K562 (cell line): ENCODE results near the gene INPP5D.

ENCODE experiments used
- CAMTA2 ChIP-seq: fragments of 250-450 bp; sonication (Bioruptor Pico); conservative IDR thresholded peaks from 2 replicates; pipeline ENCODE4 v1.5.1; 2022
- CEBPB ChIP-seq: fragments of 450-650 bp; IDR thresholded peaks from 2 replicates; pipeline ENCODE4 v1.6.1; 2016; ENCODE audit warnings: missing genetic modification characterization, missing compliant biosample characterization
- JUNB ChIP-seq: fragments of 450-650 bp; formaldehyde crosslinking; conservative IDR thresholded peaks from 2 replicates; pipeline ENCODE4 v1.4.0; 2020; ENCODE audit warnings: mild to moderate bottlenecking
- KAT2B ChIP-seq: IDR thresholded peaks from one replicate; pipeline ENCODE4 v1.6.1; 2012; ENCODE audit warnings: low read depth, mild to moderate bottlenecking, control low read depth, inconsistent platforms, low read length, moderate library complexity
- KAT7 ChIP-seq: sonication (generic); formaldehyde crosslinking; IDR thresholded peaks from 2 replicates; pipeline ENCODE4 v1.8.0; 2022; ENCODE audit warnings: missing genetic modification reagents, mild to moderate bottlenecking, borderline replicate concordance
- RAD21 ChIP-seq, 2 experiments: fragments of 250-450 bp in 1 of 2; fragments of 450-650 bp in 1 of 2; sonication (Bioruptor Pico) in 1 of 2; formaldehyde crosslinking in 1 of 2; IDR thresholded peaks in 1 of 2; conservative IDR thresholded peaks in 1 of 2; 2 replicates each; pipeline versions ENCODE4 v1.4.0 to v1.8.0; 2020 to 2022; ENCODE audit warnings: mild to moderate bottlenecking in 2 of 2, moderate library complexity in 1 of 2
- TBP ChIP-seq: optimal IDR thresholded peaks from 2 replicates; pipeline ENCODE3; 2011; ENCODE audit warnings: low read depth, low read length, improper control_type of control experiment
- THAP12 ChIP-seq: fragments of 250-450 bp; sonication (Bioruptor Pico); IDR thresholded peaks from 2 replicates; pipeline ENCODE4 v1.9.0; 2021; ENCODE audit warnings: mild to moderate bottlenecking, inconsistent platforms
- YY1 ChIP-seq, 3 experiments: IDR thresholded peaks; 2 replicates each; pipeline ENCODE4 v1.6.1; 2011; ENCODE audit warnings: low read length in 2 of 3, mild to moderate bottlenecking in 2 of 3, moderate library complexity in 2 of 3, borderline replicate concordance in 1 of 3, control low read depth in 1 of 3, low read depth in 1 of 3; ENCODE audit not compliant: insufficient read depth in 3 of 3, insufficient replicate concordance in 2 of 3, control insufficient read depth in 1 of 3, insufficient read length in 1 of 3; ENCODE audit errors: extremely low read depth in 1 of 3
- ZBTB11 ChIP-seq, 3 experiments: fragments of 200-800 bp in 1 of 3; fragments of 250-450 bp in 1 of 3; fragments of 450-650 bp in 1 of 3; sonication (Bioruptor Pico) in 1 of 3; sonication (Bioruptor generic) in 1 of 3; formaldehyde crosslinking in 1 of 3; IDR thresholded peaks; 2 replicates each; pipeline versions ENCODE4 v1.6.1 to v1.8.0; 2016 to 2022; ENCODE audit warnings: mild to moderate bottlenecking in 2 of 3, missing genetic modification characterization in 2 of 3, missing compliant biosample characterization in 1 of 3, moderate library complexity in 1 of 3
- ZNF639 ChIP-seq, 2 experiments: fragments of 200-800 bp in 1 of 2; sonication (Bioruptor generic) in 1 of 2; sonication (generic) in 1 of 2; formaldehyde crosslinking in 1 of 2; IDR thresholded peaks in 1 of 2; conservative IDR thresholded peaks in 1 of 2; 2 replicates each; pipeline versions ENCODE4 v1.5.0 to v1.6.1; 2016 to 2020; ENCODE audit warnings: missing compliant biosample characterization in 1 of 2, missing genetic modification characterization in 1 of 2, missing genetic modification reagents in 1 of 2

GRCh38 chr2:233026198-233026813 is 33.8 kb upstream of the INPP5D start:
- TF ChIP-seq CAMTA2 (CRISPR knock-in tag): no peak
- TF ChIP-seq TBP: no peak
- TF ChIP-seq THAP12 (CRISPR knock-in tag): no peak
- TF ChIP-seq JUNB (CRISPR knock-in tag): no peak
- no peak for TF ChIP-seq RAD21 (CRISPR knock-in tag; conservative IDR thresholded peaks at IDR 0.05 in 1 of 2, IDR thresholded peaks at IDR 0.05 in 1 of 2)
- no peak for TF ChIP-seq ZNF639 (CRISPR knock-in tag; conservative IDR thresholded peaks at IDR 0.05 in 1 of 2, IDR thresholded peaks at IDR 0.05 in 1 of 2)
- no peak for TF ChIP-seq ZBTB11 (CRISPR knock-in tag; IDR thresholded peaks at IDR 0.05)
- no peak for TF ChIP-seq CEBPB (tag)
- no peak for TF ChIP-seq KAT7 (CRISPR knock-in tag)
- TF ChIP-seq KAT2B: no peak
- no peak for TF ChIP-seq YY1 (IDR thresholded peaks at IDR 0.05; ENCODE audit: borderline replicate concordance in 1 of 3, control insufficient read depth in 1 of 3, extremely low read depth in 1 of 3, insufficient read depth in 3 of 3, insufficient read length in 1 of 3, insufficient replicate concordance in 2 of 3, low read depth in 1 of 3, low read length in 2 of 3)
